Right lobe of liver (tissue), 6 donors: ENCODE data around the gene CCDC88B. TPM values are rescaled to one million over a fixed set of nuclear protein-coding genes. Genes with fewer than 3 reads are reported as not detected.

Source experiments
- ATAC-seq, 4 donors: fragments of 200-7000 bp; cut with Tn5 transposase; one replicate each; pipeline ENCODE4 v1.9.1; 2020; ENCODE audit warnings: mild to moderate bottlenecking in 4 of 4, moderate library complexity in 4 of 4
- DNase-seq, 3 donors: peaks; one replicate each; pipeline ENCODE4 v3.0.0-alpha.2; 2020
- H3K27ac ChIP-seq, 3 donors: fragments of 200-600 bp; one replicate each; pipeline ENCODE4 v1.8.0; 2022
- H3K27me3 ChIP-seq, 2 donors: fragments of 200-600 bp; one replicate each; pipeline ENCODE4 v1.8.0; 2022
- H3K36me3 ChIP-seq, 4 donors: fragments of 200-600 bp; sonication (generic) in 1 of 4; one replicate each; pipeline versions ENCODE4 v1.5.1 to v1.8.0; 2017 to 2022; ENCODE audit warnings: control low read depth in 1 of 4
- H3K4me1 ChIP-seq, 4 donors: fragments of 200-600 bp; sonication (generic) in 1 of 4; one replicate each; pipeline versions ENCODE4 v1.5.1 to v1.8.0; 2017 to 2022; ENCODE audit warnings: control low read depth in 1 of 4
- H3K4me3 ChIP-seq, 3 donors: fragments of 200-600 bp; one replicate each; pipeline ENCODE4 v1.8.0; 2022
- H3K9me3 ChIP-seq, 4 donors: fragments of 200-600 bp; sonication (generic) in 1 of 4; one replicate each; pipeline versions ENCODE4 v1.5.1 to v1.8.0; 2017 to 2022; ENCODE audit warnings: control low read depth in 1 of 4
- POLR2A ChIP-seq: fragments of 450-650 bp; IDR thresholded peaks from one replicate; pipeline ENCODE4 v1.6.1; 2017; ENCODE audit warnings: antibody characterized with exemption, mild to moderate bottlenecking
- WGBS: methylation state at CpG from one replicate; pipeline ENCODE4 v1.1.6; 2018; ENCODE audit warnings: low coverage, low lambda C conversion rate; ENCODE audit not compliant: insufficient coverage; ENCODE audit errors: missing lambda C conversion rate; 5-methylcytosine and 5-hydroxymethylcytosine counted together
- intact Hi-C, 2 donors: fragments of 100-400 bp; cut with DNase I; formaldehyde crosslinking; loops; one replicate each; pipeline versions ENCODE4 v1.11.2 to v1.14.1; 2022
- total RNA-seq, 6 experiments: library from RNA; depleted of rRNA in 2 of 6; stranded (reverse); fragments of >200 nt in 2 of 6; fragmentation: NEBNext Ultra II Directional in 3 of 6; extraction: Animal tissue kit (Norgen Biotek cat#: 25700) in 3 of 6; gene quantifications; one replicate each; pipeline versions ENCODE4 v1.1.0 to v1.2.4, GENCODE V29; 2016 to 2023
- TF ChIP-seq, protein P1 (sequence below), 4 donors: fragments of 200-600 bp in 3 of 4; fragments of 450-650 bp in 1 of 4; IDR thresholded peaks; one replicate each; pipeline versions ENCODE4 v1.5.1 to v1.8.0; 2016 to 2022; ENCODE audit warnings: antibody characterized with exemption in 4 of 4, mild to moderate bottlenecking in 2 of 4
- donor health status: DM: no; HTN: yes; CAD: no.
- donor health status: DM: no; HTN: no; CAD: no.
- donor health status: DM: no; HTN: no; CAD: no.
- donor health status: DM: no; HTN: yes; CAD: no.
- donor health status: DM: no; HTN: yes; CAD: no.

CCDC88B gene
- total RNA-seq, 6 experiments from 2014 or later = 2.4 to 10.6 (median 4.9) TPM

DNA sequence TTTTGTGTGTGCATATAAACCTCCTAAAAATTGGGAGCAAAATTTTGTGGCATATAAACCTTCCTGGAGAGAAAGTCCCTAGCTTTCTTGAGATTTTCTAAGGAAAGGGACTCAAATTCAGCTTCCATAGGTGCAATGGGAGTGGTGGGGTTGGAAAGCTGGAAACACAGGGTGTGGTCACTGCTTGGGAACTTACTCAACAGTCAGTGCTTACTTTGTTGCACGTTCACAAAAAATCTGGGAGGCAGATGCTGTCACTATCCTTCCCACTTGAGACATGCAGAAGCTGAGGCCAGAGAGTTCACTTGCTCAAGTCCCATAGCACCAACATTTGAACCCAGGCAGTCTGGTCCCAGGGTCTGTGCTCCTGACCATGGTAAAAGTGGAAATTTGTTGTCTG, 43.8 kb upstream of the CCDC88B start:
- WGBS = no CpG with 5 or more reads among the region's 1 CpG
- Histone ChIP-seq H3K4me3 (no peak overlapping the region), H3K36me3 (no peaks in the 10 kb centered on the region), H3K9me3 (no peaks in the 10 kb centered on the region), H3K27ac (no peak overlapping the region), H3K4me1 (peaks cover 0 to 32% (median 7%) of the 10 kb centered on the region in 4 donors), H3K27me3 (peaks cover 0 to 44% of the 10 kb centered on the region in 2 donors)
- no peak for ATAC-seq
- no peak for DNase-seq
- TF ChIP-seq, protein P1, sequence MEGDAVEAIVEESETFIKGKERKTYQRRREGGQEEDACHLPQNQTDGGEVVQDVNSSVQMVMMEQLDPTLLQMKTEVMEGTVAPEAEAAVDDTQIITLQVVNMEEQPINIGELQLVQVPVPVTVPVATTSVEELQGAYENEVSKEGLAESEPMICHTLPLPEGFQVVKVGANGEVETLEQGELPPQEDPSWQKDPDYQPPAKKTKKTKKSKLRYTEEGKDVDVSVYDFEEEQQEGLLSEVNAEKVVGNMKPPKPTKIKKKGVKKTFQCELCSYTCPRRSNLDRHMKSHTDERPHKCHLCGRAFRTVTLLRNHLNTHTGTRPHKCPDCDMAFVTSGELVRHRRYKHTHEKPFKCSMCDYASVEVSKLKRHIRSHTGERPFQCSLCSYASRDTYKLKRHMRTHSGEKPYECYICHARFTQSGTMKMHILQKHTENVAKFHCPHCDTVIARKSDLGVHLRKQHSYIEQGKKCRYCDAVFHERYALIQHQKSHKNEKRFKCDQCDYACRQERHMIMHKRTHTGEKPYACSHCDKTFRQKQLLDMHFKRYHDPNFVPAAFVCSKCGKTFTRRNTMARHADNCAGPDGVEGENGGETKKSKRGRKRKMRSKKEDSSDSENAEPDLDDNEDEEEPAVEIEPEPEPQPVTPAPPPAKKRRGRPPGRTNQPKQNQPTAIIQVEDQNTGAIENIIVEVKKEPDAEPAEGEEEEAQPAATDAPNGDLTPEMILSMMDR (IDR thresholded peaks at IDR 0.05) = no peak
- TF ChIP-seq POLR2A = no peak
- intact Hi-C loops = no loop called here

DNA sequence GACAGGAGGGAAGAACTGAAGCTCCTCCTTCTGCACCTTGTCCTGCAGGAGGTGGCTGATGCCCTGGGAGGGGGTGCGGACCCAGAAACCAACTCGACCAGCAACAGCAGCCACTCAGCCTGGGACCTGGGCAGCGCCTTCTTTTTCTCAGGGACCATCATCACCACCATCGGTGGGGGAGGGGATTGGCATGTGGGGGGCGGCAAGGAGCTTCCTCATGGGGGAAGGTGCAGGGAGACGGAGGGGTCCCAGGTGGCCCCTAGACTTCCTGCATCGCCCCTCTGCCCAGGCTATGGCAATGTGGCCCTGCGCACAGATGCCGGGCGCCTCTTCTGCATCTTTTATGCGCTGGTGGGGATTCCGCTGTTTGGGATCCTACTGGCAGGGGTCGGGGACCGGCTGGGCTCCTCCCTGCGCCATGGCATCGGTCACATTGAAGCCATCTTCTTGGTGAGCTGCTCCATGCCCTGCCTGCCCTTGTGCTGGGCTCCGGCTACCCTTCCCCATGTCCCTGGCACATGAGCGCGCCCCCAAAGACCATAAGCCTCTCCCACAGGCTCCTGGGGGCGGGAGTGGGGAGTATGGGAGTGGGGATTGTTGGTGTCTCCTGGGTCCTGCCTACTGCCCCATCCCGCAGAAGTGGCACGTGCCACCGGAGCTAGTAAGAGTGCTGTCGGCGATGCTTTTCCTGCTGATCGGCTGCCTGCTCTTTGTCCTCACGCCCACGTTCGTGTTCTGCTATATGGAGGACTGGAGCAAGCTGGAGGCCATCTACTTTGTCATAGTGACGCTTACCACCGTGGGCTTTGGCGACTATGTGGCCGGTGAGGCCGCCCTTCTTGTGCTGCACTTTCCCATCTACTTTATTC, 42.9 kb upstream of the CCDC88B start:
- Histone ChIP-seq H3K4me3 (no peak overlapping the region), H3K27me3 (peaks cover 0 to 44% of the 10 kb centered on the region in 2 donors), H3K9me3 (no peaks in the 10 kb centered on the region), H3K4me1 (peaks cover 0 to 24% (median 7%) of the 10 kb centered on the region in 4 donors), H3K27ac (no peak overlapping the region), H3K36me3 (no peaks in the 10 kb centered on the region)
- DNase-seq = no peak
- no peak for TF ChIP-seq POLR2A
- TF ChIP-seq, protein P1 (IDR thresholded peaks at IDR 0.05) = no peak
- intact Hi-C loops = no loop called here
- ATAC-seq = no peak
- WGBS = 7% methylated on average over 3 of the region's 34 CpGs

DNA sequence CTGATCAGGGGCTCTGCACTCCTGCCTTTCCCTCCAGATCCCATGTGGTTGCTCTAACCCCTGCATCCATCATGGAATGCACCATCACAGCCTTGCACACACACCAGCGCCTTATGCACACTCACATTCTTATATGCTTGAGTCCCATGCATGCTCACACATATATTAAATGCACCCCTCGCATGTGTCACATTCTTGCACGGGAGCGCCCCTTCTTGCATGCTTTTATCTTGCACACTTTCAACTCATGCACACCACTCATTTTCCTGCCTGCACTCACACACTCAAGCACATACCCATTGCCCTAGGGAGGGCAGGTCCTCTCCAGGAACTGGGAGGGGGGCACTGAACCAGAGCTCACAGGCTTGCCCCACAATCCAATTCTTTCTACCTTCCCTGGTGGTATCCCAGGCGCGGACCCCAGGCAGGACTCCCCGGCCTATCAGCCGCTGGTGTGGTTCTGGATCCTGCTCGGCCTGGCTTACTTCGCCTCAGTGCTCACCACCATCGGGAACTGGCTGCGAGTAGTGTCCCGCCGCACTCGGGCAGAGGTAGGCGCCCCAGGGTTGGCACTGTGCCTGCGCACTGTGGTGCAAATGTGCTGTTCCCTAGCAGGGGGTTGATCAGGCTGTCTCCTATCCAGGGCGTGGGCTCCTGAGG, 42.2 kb upstream of the CCDC88B start:
- TF ChIP-seq POLR2A = no peak
- TF ChIP-seq, protein P1 (IDR thresholded peaks at IDR 0.05) = no peak
- Histone ChIP-seq H3K9me3 (no peaks in the 10 kb centered on the region), H3K27me3 (peaks cover 0 to 40% of the 10 kb centered on the region in 2 donors), H3K4me1 (peaks cover 0 to 21% (median 7%) of the 10 kb centered on the region in 4 donors), H3K36me3 (no peaks in the 10 kb centered on the region), H3K4me3 (no peak overlapping the region), H3K27ac (no peak overlapping the region)
- 23% methylated on average over 11 of the region's 18 CpGs for WGBS
- intact Hi-C loops = no loop called here
- ATAC-seq = no peak
- DNase-seq = no peak

DNA sequence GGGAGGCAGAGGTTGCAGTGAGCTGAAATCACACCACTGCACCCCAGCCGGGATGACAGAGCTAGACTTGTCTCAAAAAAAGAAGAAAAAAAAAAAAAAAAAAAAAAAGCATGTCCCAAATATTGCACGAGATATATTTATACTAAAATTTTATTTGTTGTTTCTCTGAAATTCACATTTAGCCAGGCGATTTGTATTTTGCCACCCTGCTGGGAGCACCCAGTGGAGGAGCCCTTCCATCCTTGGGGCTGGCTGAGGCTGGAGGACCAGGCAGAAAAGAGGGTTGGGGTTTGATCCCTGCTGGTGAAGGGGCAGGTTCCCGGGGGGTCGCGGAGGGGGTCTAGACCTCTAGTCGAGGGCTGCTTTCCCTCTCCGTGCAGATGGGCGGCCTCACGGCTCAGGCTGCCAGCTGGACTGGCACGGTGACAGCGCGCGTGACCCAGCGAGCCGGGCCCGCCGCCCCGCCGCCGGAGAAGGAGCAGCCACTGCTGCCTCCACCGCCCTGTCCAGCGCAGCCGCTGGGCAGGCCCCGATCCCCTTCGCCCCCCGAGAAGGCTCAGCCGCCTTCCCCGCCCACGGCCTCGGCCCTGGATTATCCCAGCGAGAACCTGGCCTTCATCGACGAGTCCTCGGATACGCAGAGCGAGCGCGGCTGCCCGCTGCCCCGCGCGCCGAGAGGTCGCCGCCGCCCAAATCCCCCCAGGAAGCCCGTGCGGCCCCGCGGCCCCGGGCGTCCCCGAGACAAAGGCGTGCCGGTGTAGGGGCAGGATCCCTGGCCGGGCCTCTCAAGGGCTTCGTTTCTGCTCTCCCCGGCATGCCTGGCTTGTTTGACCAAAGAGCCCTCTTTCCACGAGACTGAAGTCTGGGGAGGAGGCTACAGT, 40.8 kb upstream of the CCDC88B start:
- WGBS = 5% methylated on average over 29 of the region's 60 CpGs
- Histone ChIP-seq H3K27ac (no peak overlapping the region), H3K4me1 (peaks cover 0 to 24% (median 8%) of the 10 kb centered on the region in 4 donors), H3K36me3 (no peaks in the 10 kb centered on the region), H3K4me3 (peak overlapping the region in 2 of 3 donors; percentile 31 to 38), H3K9me3 (no peaks in the 10 kb centered on the region), H3K27me3 (peaks cover 0 to 35% of the 10 kb centered on the region in 2 donors)
- intact Hi-C loops = no loop called here
- DNase-seq = peak in 2 of 3 donors; percentile 65 to 78
- ATAC-seq = peak; percentile 36 to 64 (median 54)
- TF ChIP-seq, protein P1 (IDR thresholded peaks at IDR 0.05) = no peak
- TF ChIP-seq POLR2A = no peak
